Activated CD4-positive, alpha-beta T cell treated with anti-CD3 and anti-CD28 coated beads, Interleukin-2, amount 10 ng/mL, durations not matched to agents 24 days and 14 days (primary cell): Measurements from ENCODE around the gene SLCO4A1. TPM values are rescaled to one million over a fixed set of nuclear protein-coding genes. Genes with fewer than 3 reads are reported as not detected.

Experiments used
- DNase-seq: peaks from one replicate; pipeline ENCODE4 v3.0.0; 2022
- H3K27ac Mint-ChIP-seq: one replicate; pipeline ENCODE4 v1.8.0; 2022; ENCODE audit warnings: mild to moderate bottlenecking, mixed read lengths
- H3K27me3 Mint-ChIP-seq: one replicate; pipeline ENCODE4 v1.8.0; 2022; ENCODE audit warnings: mixed read lengths
- H3K36me3 Mint-ChIP-seq: one replicate; pipeline ENCODE4 v1.8.0; 2022; ENCODE audit warnings: low read depth, mild to moderate bottlenecking, mixed read lengths
- H3K4me1 Mint-ChIP-seq: one replicate; pipeline ENCODE4 v1.8.0; 2021; ENCODE audit warnings: mixed read lengths
- H3K4me3 Mint-ChIP-seq: one replicate; pipeline ENCODE4 v1.8.0; 2022; ENCODE audit warnings: mild to moderate bottlenecking, moderate library complexity, mixed read lengths
- H3K9me3 Mint-ChIP-seq: one replicate; pipeline ENCODE4 v1.8.0; 2021; ENCODE audit warnings: mixed read lengths
- intact Hi-C: fragments of 100-400 bp; cut with micrococcal nuclease; formaldehyde crosslinking; loops from one replicate; pipeline ENCODE4 v1.15.1; 2023
- total RNA-seq: library from RNA; stranded (reverse); gene quantifications from 2 replicates; pipeline ENCODE4 v1.2.3, GENCODE V29; 2022

SLCO4A1 gene
- total RNA-seq = 57.8 and 67.3 TPM in 2 replicates

GRCh38 chr20:62642051-62642665 lies at the start of gene SLCO4A1:
Gene SLCO4A1 (plus strand): TSS chr20:62642503. CDS start chr20:62656455, 13,952 bp downstream.
- peak; percentile 98 for DNase-seq
- H3K4me1 Mint-ChIP-seq = peaks cover 26% of the 10 kb centered on the region
- H3K27ac Mint-ChIP-seq = peak within 1 kb of the TSS; percentile 90
- intact Hi-C loops = loop anchor here (1.0 kb wide), 1 partner anchor 18 kb away; no protein-coding TSS in a partner anchor
- no peaks in the 10 kb centered on the region for H3K9me3 Mint-ChIP-seq
- H3K27me3 Mint-ChIP-seq = peaks cover 5% of the 10 kb centered on the region
- H3K4me3 Mint-ChIP-seq = peak within 1 kb of the TSS; percentile 88
- H3K36me3 Mint-ChIP-seq = peaks cover 21% of the 10 kb centered on the region

DNA sequence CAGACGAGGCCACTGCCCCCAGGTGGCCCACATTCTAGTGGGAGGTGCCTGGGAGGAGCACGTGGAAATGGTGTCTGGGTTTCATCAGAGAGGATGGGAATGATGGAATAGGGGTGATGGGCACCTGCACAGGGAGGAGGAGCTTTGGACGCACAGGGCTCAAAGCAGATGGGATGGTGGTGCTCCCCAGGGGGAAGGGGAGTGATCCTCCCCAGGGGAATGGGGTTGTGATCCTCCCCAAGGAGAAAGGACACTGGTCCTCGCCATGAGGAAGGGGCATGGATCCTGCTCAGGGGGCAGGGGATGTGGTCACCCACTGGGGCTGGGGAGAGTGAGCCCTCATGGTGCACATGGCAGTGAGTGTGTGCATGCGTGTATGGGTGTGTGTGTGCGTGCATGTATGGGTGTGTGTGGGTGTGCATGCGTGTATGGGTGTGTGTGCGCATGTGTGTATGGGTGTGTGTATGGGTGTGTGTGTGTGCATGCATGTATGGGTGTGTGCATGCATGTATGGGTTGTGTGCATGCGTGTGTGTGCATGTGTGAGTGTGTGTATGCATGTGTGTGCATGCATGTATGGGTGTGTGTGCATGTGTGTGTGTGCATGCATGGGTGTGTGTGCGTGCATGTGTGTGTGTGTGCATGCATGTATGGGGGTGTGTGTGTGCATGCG lies 49.7 kb upstream of the SLCO4A1 start:
- Mint-ChIP-seq H3K27me3 (peaks cover 19% of the 10 kb centered on the region), H3K36me3 (no peaks in the 10 kb centered on the region), H3K4me3 (no peak overlapping the region), H3K4me1 (peaks cover 3% of the 10 kb centered on the region), H3K27ac (no peak overlapping the region), H3K9me3 (no peaks in the 10 kb centered on the region)
- DNase-seq = no peak
- intact Hi-C loops = no loop called here

- H3K4me1 Mint-ChIP-seq = peaks cover 8% of the 10 kb centered on the region
- H3K27me3 Mint-ChIP-seq = peaks cover 27% of the 10 kb centered on the region
- intact Hi-C loops = no loop called here
- H3K27ac Mint-ChIP-seq = no peak overlapping the region
- no peaks in the 10 kb centered on the region for H3K36me3 Mint-ChIP-seq
- no peak overlapping the region for H3K4me3 Mint-ChIP-seq
- DNase-seq = no peak
- no peaks in the 10 kb centered on the region for H3K9me3 Mint-ChIP-seq
These were observed 48.7 kb upstream of the SLCO4A1 start for GRCh38 chr20:62593616-62594015.

GRCh38 chr20:62595069-62595468 lies 47.2 kb upstream of the SLCO4A1 start:
- DNase-seq = no peak
- peaks cover 35% of the 10 kb centered on the region for H3K27me3 Mint-ChIP-seq
- H3K36me3 Mint-ChIP-seq = no peaks in the 10 kb centered on the region
- no peak overlapping the region for H3K27ac Mint-ChIP-seq
- intact Hi-C loops = no loop called here
- no peak overlapping the region for H3K4me3 Mint-ChIP-seq
- peaks cover 16% of the 10 kb centered on the region for H3K4me1 Mint-ChIP-seq
- no peaks in the 10 kb centered on the region for H3K9me3 Mint-ChIP-seq

- H3K27ac Mint-ChIP-seq = no peak overlapping the region
- no peaks in the 10 kb centered on the region for H3K9me3 Mint-ChIP-seq
- intact Hi-C loops = no loop called here
These were observed 46.8 kb upstream of the SLCO4A1 start for GRCh38 chr20:62595491-62595890.

DNA sequence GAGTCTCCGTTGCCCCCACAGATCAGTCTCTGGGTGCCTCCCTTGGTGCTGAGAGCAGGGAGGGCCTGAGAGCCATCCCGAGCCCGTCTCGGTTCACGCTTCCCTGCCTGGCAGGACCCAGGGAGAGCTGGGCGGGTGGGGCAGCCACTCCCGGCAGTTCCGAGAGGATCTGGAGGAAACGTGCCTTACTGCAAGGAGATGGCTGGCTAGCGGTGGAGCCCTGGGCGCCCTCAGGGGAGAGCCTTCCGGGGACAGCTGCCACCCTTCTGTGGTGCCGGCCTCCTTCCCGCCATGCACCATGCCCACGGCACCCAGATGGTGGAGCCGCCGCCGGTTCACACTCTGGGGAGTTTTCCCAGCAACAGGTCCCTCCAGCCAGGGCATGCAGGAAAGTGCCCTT lies 45.8 kb upstream of the SLCO4A1 start:
- Mint-ChIP-seq H3K4me1 (peaks cover 19% of the 10 kb centered on the region), H3K36me3 (no peaks in the 10 kb centered on the region), H3K27ac (no peak overlapping the region), H3K27me3 (peaks cover 46% of the 10 kb centered on the region), H3K9me3 (no peaks in the 10 kb centered on the region), H3K4me3 (no peak overlapping the region)
- intact Hi-C loops = no loop called here
- no peak for DNase-seq

More at GRCh38 chr20:62595491-62595890, 46.8 kb upstream of the SLCO4A1 start:
- Mint-ChIP-seq H3K4me3 (no peak overlapping the region), H3K27me3 (peaks cover 37% of the 10 kb centered on the region), H3K4me1 (peaks cover 16% of the 10 kb centered on the region), H3K36me3 (no peaks in the 10 kb centered on the region)
- no peak for DNase-seq

GRCh38 chr20:62596921-62597320 lies 45.4 kb upstream of the SLCO4A1 start:
- no peak overlapping the region for H3K4me3 Mint-ChIP-seq
- no peaks in the 10 kb centered on the region for H3K36me3 Mint-ChIP-seq

GRCh38 chr20:62597416-62598115 lies 44.7 kb upstream of the SLCO4A1 start:
- intact Hi-C loops = no loop called here
- Mint-ChIP-seq H3K4me3 (no peak overlapping the region), H3K27ac (no peak overlapping the region), H3K36me3 (no peaks in the 10 kb centered on the region), H3K4me1 (peaks cover 28% of the 10 kb centered on the region), H3K27me3 (peaks cover 53% of the 10 kb centered on the region), H3K9me3 (no peaks in the 10 kb centered on the region)
- DNase-seq = no peak

More at GRCh38 chr20:62596921-62597320, 45.4 kb upstream of the SLCO4A1 start:
- Mint-ChIP-seq H3K9me3 (no peaks in the 10 kb centered on the region), H3K27ac (no peak overlapping the region), H3K4me1 (peaks cover 22% of the 10 kb centered on the region), H3K27me3 (peaks cover 48% of the 10 kb centered on the region)
- no peak for DNase-seq
- intact Hi-C loops = no loop called here

- no peak for DNase-seq
- Mint-ChIP-seq H3K27ac (no peak overlapping the region), H3K36me3 (no peaks in the 10 kb centered on the region), H3K9me3 (no peaks in the 10 kb centered on the region), H3K27me3 (peaks cover 54% of the 10 kb centered on the region), H3K4me1 (peaks cover 34% of the 10 kb centered on the region), H3K4me3 (no peak overlapping the region)
- intact Hi-C loops = no loop called here
These were observed 43.5 kb upstream of the SLCO4A1 start for GRCh38 chr20:62598761-62599194.

DNA sequence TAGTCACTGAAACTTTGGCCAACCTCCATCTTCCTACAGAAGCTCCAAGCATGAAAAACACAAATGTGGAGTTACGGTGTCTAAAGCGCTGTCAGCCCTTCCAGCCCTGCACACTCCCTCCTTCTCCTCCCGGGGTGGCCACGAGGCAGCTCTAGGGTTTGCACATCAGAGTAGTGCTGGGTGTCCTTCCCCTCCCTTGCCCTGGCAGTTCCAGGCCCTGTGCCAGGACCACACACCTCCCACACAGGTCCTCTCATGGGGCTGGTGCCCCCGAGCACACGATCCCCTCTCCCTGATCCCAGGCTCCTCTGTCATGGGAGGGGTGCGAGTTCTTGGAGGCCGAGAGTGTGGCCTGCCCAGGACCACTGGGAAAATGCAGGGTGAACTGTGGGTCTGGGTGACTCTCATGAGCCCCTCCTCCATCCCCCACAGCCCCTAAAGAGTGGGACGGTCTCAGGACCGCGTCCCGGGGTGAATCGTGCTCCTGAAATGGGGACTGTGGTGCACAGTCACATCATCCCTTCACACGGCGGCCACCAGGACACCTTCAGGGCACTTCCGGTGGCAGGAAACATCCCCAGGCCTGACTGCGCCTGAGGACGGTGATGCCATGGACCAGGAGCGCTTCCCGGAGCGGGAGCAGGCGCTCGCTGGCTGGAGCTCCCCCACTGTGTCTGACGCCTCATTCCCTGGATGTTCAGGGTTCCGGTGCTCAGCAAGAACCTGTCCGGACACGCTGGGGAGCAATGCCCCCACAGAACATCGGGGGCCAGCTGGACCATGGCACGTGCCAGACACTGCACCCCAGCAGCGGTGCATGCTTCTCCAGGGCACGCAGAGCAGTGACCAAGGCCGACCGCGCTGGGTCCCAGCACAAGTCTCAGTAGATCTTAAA lies 42.8 kb upstream of the SLCO4A1 start:
- Mint-ChIP-seq H3K36me3 (no peaks in the 10 kb centered on the region), H3K27me3 (peaks cover 54% of the 10 kb centered on the region), H3K4me3 (no peak overlapping the region), H3K27ac (no peak overlapping the region), H3K9me3 (no peaks in the 10 kb centered on the region), H3K4me1 (peaks cover 34% of the 10 kb centered on the region)
- DNase-seq = no peak
- intact Hi-C loops = loop anchor here (5.0 kb wide), 2 partner anchors 77 to 97 kb away; no protein-coding TSS in a partner anchor

- H3K4me3 Mint-ChIP-seq = no peak overlapping the region
- H3K36me3 Mint-ChIP-seq = no peaks in the 10 kb centered on the region
- H3K27me3 Mint-ChIP-seq = peaks cover 44% of the 10 kb centered on the region
- H3K4me1 Mint-ChIP-seq = peaks cover 31% of the 10 kb centered on the region
- no peak overlapping the region for H3K27ac Mint-ChIP-seq
- H3K9me3 Mint-ChIP-seq = no peaks in the 10 kb centered on the region
- intact Hi-C loops = loop anchor here (5.0 kb wide), 2 partner anchors 79 to 99 kb away; no protein-coding TSS in a partner anchor
- no peak for DNase-seq
These were observed 41.1 kb upstream of the SLCO4A1 start for GRCh38 chr20:62601172-62601571.

DNA sequence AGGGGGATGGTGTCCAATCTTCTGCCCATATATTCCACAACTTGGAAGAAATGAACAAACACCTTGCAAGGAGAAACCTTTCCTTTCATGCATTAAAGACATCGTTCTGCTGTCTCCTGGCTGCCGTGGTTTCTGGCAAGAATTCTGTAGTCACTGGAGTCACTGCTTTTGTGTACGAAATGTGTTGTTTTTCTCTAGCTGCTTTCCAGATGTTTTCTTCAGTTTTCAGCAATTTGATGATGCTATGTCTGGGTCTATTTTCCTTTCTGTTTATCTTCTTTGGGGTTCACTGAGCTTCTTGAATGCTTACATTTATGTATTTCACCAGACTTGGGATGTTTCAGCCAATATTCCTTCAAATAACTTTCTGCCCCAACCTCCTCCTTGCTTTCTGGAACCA lies 40.6 kb upstream of the SLCO4A1 start:
- H3K9me3 Mint-ChIP-seq = no peaks in the 10 kb centered on the region

GRCh38 chr20:62602550-62602949 lies 39.8 kb upstream of the SLCO4A1 start:
- Mint-ChIP-seq H3K4me1 (peaks cover 31% of the 10 kb centered on the region), H3K36me3 (no peaks in the 10 kb centered on the region), H3K9me3 (no peaks in the 10 kb centered on the region), H3K27me3 (peaks cover 40% of the 10 kb centered on the region), H3K27ac (peak overlapping the region; percentile 64), H3K4me3 (peak overlapping the region; percentile 79)
- peak; percentile 78 for DNase-seq
- intact Hi-C loops = loop anchor here (5.0 kb wide), 2 partner anchors 80 to 100 kb away; no protein-coding TSS in a partner anchor

More for the DNA sequence above, 40.6 kb upstream of the SLCO4A1 start:
- H3K27me3 Mint-ChIP-seq = peaks cover 45% of the 10 kb centered on the region
- DNase-seq = no peak
- no peak overlapping the region for H3K27ac Mint-ChIP-seq
- H3K4me1 Mint-ChIP-seq = peaks cover 31% of the 10 kb centered on the region
- no peaks in the 10 kb centered on the region for H3K36me3 Mint-ChIP-seq
- no peak overlapping the region for H3K4me3 Mint-ChIP-seq
- intact Hi-C loops = loop anchor here (5.0 kb wide), 2 partner anchors 79 to 99 kb away; no protein-coding TSS in a partner anchor
